IMR-90 (cell line): ENCODE measurements around the gene B3GLCT. TPM values are rescaled to one million over a fixed set of nuclear protein-coding genes. Genes with fewer than 3 reads are reported as not detected.

ENCODE experiments used
- ATAC-seq: fragments of 200-7000 bp; cut with Tn5 transposase; 2 replicates; pipeline ENCODE4 v1.9.1; 2020; ENCODE audit warnings: low read depth, mild to moderate bottlenecking, moderate library complexity
- BruUV-seq: library from RNA; stranded (reverse); fragments of 400-500 nt; replicated peaks from 2 replicates; lab custom pipeline; 2021; lab: Mats Ljungman, UMichigan
- CTCF ChIA-PET: fragments of 300-600 bp; formaldehyde crosslinking; extraction: SDS; loops from one replicate; lab custom pipeline; 2021; ENCODE audit warnings: antibody characterized with exemption; lab: Yijun Ruan, JAX
- POLR2A ChIA-PET: fragments of 300-600 bp; sonication (Branson Sonifier 250); formaldehyde crosslinking; loops from one replicate; lab custom pipeline; 2022; ENCODE audit warnings: antibody characterized with exemption; ENCODE audit not compliant: unreplicated experiment; lab: Charles Lee
- DNase-seq: peaks from one replicate; pipeline ENCODE4 v3.0.0; 2013
- H2AFZ ChIP-seq: replicated peaks from 2 replicates; pipeline ENCODE3; 2013; ENCODE audit warnings: low read length, mild to moderate bottlenecking; ENCODE audit not compliant: poor library complexity
- H2AK5ac ChIP-seq: 2 replicates; pipeline ENCODE4 v1.6.1; 2013; ENCODE audit warnings: low read depth, low read length, inconsistent platforms
- H2AK9ac ChIP-seq: replicated peaks from 2 replicates; pipeline ENCODE3; 2013; ENCODE audit warnings: mild to moderate bottlenecking, low read depth, low read length, moderate library complexity; ENCODE audit not compliant: poor library complexity
- H2BK120ac ChIP-seq: 2 replicates; pipeline ENCODE4 v1.6.1; 2013; ENCODE audit warnings: low read depth, low read length, inconsistent platforms
- H2BK15ac ChIP-seq: 3 replicates; pipeline ENCODE4 v1.6.1; 2013; ENCODE audit warnings: low read depth, low read length, inconsistent platforms
- H2BK20ac ChIP-seq: 2 replicates; pipeline ENCODE4 v1.6.1; 2013; ENCODE audit warnings: low read depth, mild to moderate bottlenecking, inconsistent platforms, low read length, moderate library complexity
- H2BK5ac ChIP-seq: 2 replicates; pipeline ENCODE4 v1.6.1; 2013; ENCODE audit warnings: mild to moderate bottlenecking, low read depth, low read length, inconsistent platforms; ENCODE audit not compliant: poor library complexity, severe bottlenecking
- H3K14ac ChIP-seq: replicated peaks from 2 replicates; pipeline ENCODE4 v1.6.1; 2013; ENCODE audit warnings: low read depth, low read length, inconsistent platforms
- H3K18ac ChIP-seq: 2 replicates; pipeline ENCODE4 v1.6.1; 2013; ENCODE audit warnings: low read depth, low read length, control low read depth
- H3K23ac ChIP-seq: 2 replicates; pipeline ENCODE4 v1.6.1; 2013; ENCODE audit warnings: low read depth, low read length, inconsistent platforms
- H3K27ac ChIP-seq: 2 replicates; pipeline ENCODE4 v1.5.1; 2013; ENCODE audit warnings: mild to moderate bottlenecking, control low read depth, low read length; ENCODE audit not compliant: insufficient read depth
- H3K27me3 ChIP-seq: 2 replicates; pipeline ENCODE4 v1.6.1; 2013; ENCODE audit warnings: low read length; ENCODE audit not compliant: control insufficient read depth, insufficient read depth
- H3K36me3 ChIP-seq: 2 replicates; pipeline ENCODE4 v1.6.1; 2013; ENCODE audit warnings: low read length, mixed read lengths; ENCODE audit not compliant: control insufficient read depth, insufficient read depth
- H3K4ac ChIP-seq: 2 replicates; pipeline ENCODE4 v1.6.1; 2013; ENCODE audit warnings: low read depth, low read length, inconsistent platforms
- H3K4me1 ChIP-seq: 2 replicates; pipeline ENCODE4 v1.6.1; 2013; ENCODE audit warnings: low read length, mixed read lengths; ENCODE audit not compliant: control insufficient read depth, insufficient read depth
- H3K4me2 ChIP-seq: 2 replicates; pipeline ENCODE4 v1.6.1; 2013; ENCODE audit warnings: low read depth, mild to moderate bottlenecking, control low read depth, low read length, moderate library complexity
- H3K4me3 ChIP-seq: 2 replicates; pipeline ENCODE4 v1.5.1; 2013; ENCODE audit warnings: low read depth, mild to moderate bottlenecking, control low read depth, low read length, moderate library complexity; ENCODE audit not compliant: insufficient read depth
- H3K56ac ChIP-seq: 2 replicates; pipeline ENCODE4 v1.6.1; 2013; ENCODE audit warnings: low read length, inconsistent platforms; ENCODE audit not compliant: insufficient read depth; ENCODE audit errors: extremely low read depth
- H3K79me1 ChIP-seq, 2 experiments: 2 replicates each; pipeline ENCODE4 v1.6.1; 2013; ENCODE audit warnings: low read length in 2 of 2, inconsistent platforms in 1 of 2, low read depth in 1 of 2
- H3K9ac ChIP-seq: 2 replicates; pipeline ENCODE4 v1.6.1; 2013; ENCODE audit warnings: low read depth, low read length, control low read depth
- H3K9me1 ChIP-seq: 2 replicates; pipeline ENCODE4 v1.6.1; 2013; ENCODE audit warnings: low read length, inconsistent platforms; ENCODE audit not compliant: insufficient read depth
- H3K9me3 ChIP-seq: 2 replicates; pipeline ENCODE4 v1.6.1; 2013; ENCODE audit warnings: low read length; ENCODE audit not compliant: control insufficient read depth, insufficient read depth
- H4K20me1 ChIP-seq: 2 replicates; pipeline ENCODE4 v1.6.1; 2013; ENCODE audit warnings: low read length, inconsistent platforms; ENCODE audit not compliant: insufficient read depth
- H4K5ac ChIP-seq: 2 replicates; pipeline ENCODE4 v1.6.1; 2013; ENCODE audit warnings: mild to moderate bottlenecking, low read depth, low read length, control low read depth
- H4K8ac ChIP-seq, 2 experiments: 2 replicates each; pipeline ENCODE4 v1.6.1; 2013; ENCODE audit warnings: low read depth in 2 of 2, low read length in 2 of 2, control low read depth in 1 of 2, inconsistent platforms in 1 of 2
- H4K91ac ChIP-seq: 2 replicates; pipeline ENCODE4 v1.6.1; 2013; ENCODE audit warnings: low read depth, low read length, inconsistent platforms; ENCODE audit not compliant: insufficient read depth
- CHD1 ChIP-seq: IDR thresholded peaks from 2 replicates; pipeline ENCODE4 v1.6.1; 2012; ENCODE audit warnings: low read depth, low read length, improper control_type of control experiment
- MAFK ChIP-seq: IDR thresholded peaks from 2 replicates; pipeline ENCODE4 v1.6.1; 2012; ENCODE audit warnings: low read depth, low read length, improper control_type of control experiment
- MXI1 ChIP-seq: IDR thresholded peaks from 2 replicates; pipeline ENCODE4 v1.6.1; 2012; ENCODE audit warnings: low read depth, mild to moderate bottlenecking, low read length, moderate library complexity, borderline replicate concordance
- RCOR1 ChIP-seq: IDR thresholded peaks from 2 replicates; pipeline ENCODE4 v1.6.1; 2012; ENCODE audit warnings: mild to moderate bottlenecking, low read length, improper control_type of control experiment; ENCODE audit not compliant: insufficient replicate concordance
- SMC3 ChIP-seq: fragments of 150-350 bp; IDR thresholded peaks from 2 replicates; pipeline ENCODE4 v1.6.1; 2016; ENCODE audit warnings: low read depth, mild to moderate bottlenecking, antibody characterized with exemption, low read length, moderate library complexity
- WGBS, 2 experiments: methylation state at CpG; one replicate each; pipeline versions ENCODE4 v1.1.5 to v1.1.7; 2013; ENCODE audit warnings: missing lambda C conversion rate in 2 of 2; ENCODE audit not compliant: insufficient read length in 1 of 2; ENCODE audit errors: extremely low coverage in 2 of 2; 5-methylcytosine and 5-hydroxymethylcytosine counted together
- dilution Hi-C: fragments of 300-500 bp; cut with HindIII; formaldehyde crosslinking; loops from one replicate; pipeline ENCODE4 v1.14.3; 2018; ENCODE audit warnings: low sequenced_read_pairs; ENCODE audit not compliant: unreplicated experiment
- in situ Hi-C: fragments of 300-500 bp; cut with MboI; formaldehyde crosslinking; loops from 3 replicates; pipeline ENCODE4 v1.14.3; 2019; ENCODE audit warnings: low sequenced_read_pairs, inconsistent platforms, mixed read lengths
- intact Hi-C: fragments of 100-400 bp; cut with micrococcal nuclease; formaldehyde crosslinking; loops from 2 replicates; pipeline ENCODE4 v1.10.0; 2022
- polyA plus RNA-seq, 3 experiments: library from polyadenylated mRNA; depleted of rRNA; stranded (reverse); fragments of >200 nt; gene quantifications; 2 replicates each; pipeline ENCODE4 v1.2.3, GENCODE V29; 2012; ENCODE audit warnings: low replicate concordance in 1 of 3
- total RNA-seq: library from RNA; depleted of rRNA; stranded (reverse); fragments of >200 nt; gene quantifications from 2 replicates; pipeline ENCODE4 v1.2.3, GENCODE V29; 2012
- TF ChIP-seq, protein P1 (sequence below): conservative IDR thresholded peaks from 2 replicates; pipeline ENCODE4 v1.5.1; 2012; ENCODE audit warnings: mild to moderate bottlenecking, low read depth, low read length, improper control_type of control experiment

B3GLCT gene
- total and polyA plus RNA-seq, 2 of the 4 experiments (the other 2 are of a cell fraction), result 2.0 to 4.5 TPM

DNA sequence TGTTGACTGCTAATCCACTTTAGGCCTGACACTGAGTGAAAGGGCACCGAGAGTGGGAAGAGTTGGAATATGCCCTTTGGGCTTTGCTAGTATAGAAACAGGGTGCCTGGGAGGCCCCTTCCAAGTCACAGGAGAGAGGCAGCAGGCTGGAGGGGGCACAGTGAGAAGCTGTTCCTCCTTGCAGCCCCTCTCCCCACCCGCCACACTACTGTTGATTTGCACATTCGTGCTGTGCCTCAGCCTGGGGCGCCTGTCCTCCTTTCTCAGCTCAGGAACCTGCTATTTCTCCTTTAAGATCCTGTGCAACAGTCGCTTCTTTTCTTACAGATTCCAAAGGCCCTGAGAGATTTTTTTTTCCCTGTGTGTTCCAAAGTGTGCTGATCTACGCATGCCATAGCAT is 2.8 kb upstream of the B3GLCT start:
- CTCF ChIA-PET, result no interaction called here

More for the DNA sequence above, 2.8 kb upstream of the B3GLCT start:
- Histone ChIP-seq H3K27me3 (no peaks in the 10 kb centered on the region), H3K27ac (no peak overlapping the region), H4K8ac (no peak overlapping the region), H4K20me1 (no peaks in the 10 kb centered on the region), H3K56ac (no peak overlapping the region), H4K91ac (no peak overlapping the region), H2BK120ac (no peak overlapping the region), H2AK9ac (no peak overlapping the region), H4K5ac (no peak overlapping the region), H3K9ac (no peak overlapping the region), H2AK5ac (no peak overlapping the region), H2AFZ (no peak overlapping the region), H3K18ac (no peak overlapping the region), H3K4me3 (no peak overlapping the region), H3K4me2 (no peak overlapping the region), H2BK5ac (no peak overlapping the region), H3K23ac (no peak overlapping the region), H3K14ac (no peak overlapping the region), H3K36me3 (no peaks in the 10 kb centered on the region), H3K9me1 (peaks cover 3% of the 10 kb centered on the region; the same call in 1 of the 2 replicates), H2BK20ac (no peak overlapping the region), H3K4me1 (peaks cover 5% of the 10 kb centered on the region; the same call in 1 of the 2 replicates), H2BK15ac (no peak overlapping the region), H3K79me1 (peaks cover 7 to 9% of the 10 kb centered on the region in 2 experiments), H3K9me3 (no peaks in the 10 kb centered on the region), H3K4ac (no peak overlapping the region)
- DNase-seq (no peak), ATAC-seq (no peak)
- WGBS, 2 experiments, result 65% methylated on average over 3 of the region's 6 CpGs; no CpG with 5 or more reads in 1 of the 2 experiments
- no TSS peak for BruUV-seq
- TF ChIP-seq MAFK, result no peak
- TF ChIP-seq, protein P1, sequence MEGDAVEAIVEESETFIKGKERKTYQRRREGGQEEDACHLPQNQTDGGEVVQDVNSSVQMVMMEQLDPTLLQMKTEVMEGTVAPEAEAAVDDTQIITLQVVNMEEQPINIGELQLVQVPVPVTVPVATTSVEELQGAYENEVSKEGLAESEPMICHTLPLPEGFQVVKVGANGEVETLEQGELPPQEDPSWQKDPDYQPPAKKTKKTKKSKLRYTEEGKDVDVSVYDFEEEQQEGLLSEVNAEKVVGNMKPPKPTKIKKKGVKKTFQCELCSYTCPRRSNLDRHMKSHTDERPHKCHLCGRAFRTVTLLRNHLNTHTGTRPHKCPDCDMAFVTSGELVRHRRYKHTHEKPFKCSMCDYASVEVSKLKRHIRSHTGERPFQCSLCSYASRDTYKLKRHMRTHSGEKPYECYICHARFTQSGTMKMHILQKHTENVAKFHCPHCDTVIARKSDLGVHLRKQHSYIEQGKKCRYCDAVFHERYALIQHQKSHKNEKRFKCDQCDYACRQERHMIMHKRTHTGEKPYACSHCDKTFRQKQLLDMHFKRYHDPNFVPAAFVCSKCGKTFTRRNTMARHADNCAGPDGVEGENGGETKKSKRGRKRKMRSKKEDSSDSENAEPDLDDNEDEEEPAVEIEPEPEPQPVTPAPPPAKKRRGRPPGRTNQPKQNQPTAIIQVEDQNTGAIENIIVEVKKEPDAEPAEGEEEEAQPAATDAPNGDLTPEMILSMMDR, result no peak
- no peak for TF ChIP-seq SMC3
- no peak for TF ChIP-seq MXI1
- TF ChIP-seq RCOR1, result no peak
- no peak for TF ChIP-seq CHD1
- POLR2A ChIA-PET, result no interaction called here
- intact Hi-C loops (no loop called here), dilution Hi-C loops (no loop called here), in situ Hi-C loops (no loop called here)
